Esophagus muscularis mucosa (tissue), 4 donors: ENCODE results near the gene SQSTM1. TPM values are rescaled to one million over a fixed set of nuclear protein-coding genes. Genes with fewer than 3 reads are reported as not detected.

ENCODE experiments used
- DNase-seq: peaks from one replicate; pipeline ENCODE4 v3.0.0-alpha.2; 2017; ENCODE audit errors: extremely low spot score
- H3K27ac ChIP-seq, 4 donors: fragments of 200-600 bp; sonication (generic); replicated peaks in 1 of 4; 1 replicate in 3 of 4; 2 replicates in 1 of 4; pipeline ENCODE4 v1.5.1; 2016 to 2019; ENCODE audit warnings: mild to moderate bottlenecking in 1 of 4
- H3K27me3 ChIP-seq, 4 donors: fragments of 200-600 bp; sonication (generic); one replicate each; pipeline versions ENCODE4 v1.5.1 to v1.6.0; 2016 to 2019
- H3K36me3 ChIP-seq, 4 donors: fragments of 200-600 bp; sonication (generic); one replicate each; pipeline ENCODE4 v1.5.1; 2016 to 2019
- H3K4me1 ChIP-seq, 4 donors: fragments of 200-600 bp; sonication (generic); one replicate each; pipeline ENCODE4 v1.5.1; 2016 to 2019
- H3K4me3 ChIP-seq, 4 donors: fragments of 200-600 bp; sonication (generic); 1 replicate in 2 of 4; 2 replicates in 2 of 4; pipeline ENCODE4 v1.5.1; 2016 to 2019; ENCODE audit warnings: mild to moderate bottlenecking in 4 of 4, moderate library complexity in 1 of 4
- H3K9me3 ChIP-seq, 4 donors: fragments of 200-600 bp; sonication (generic); 1 replicate in 3 of 4; 2 replicates in 1 of 4; pipeline ENCODE4 v1.5.1; 2016 to 2019
- EP300 ChIP-seq: sonication (generic); formaldehyde crosslinking; IDR thresholded peaks from one replicate; pipeline ENCODE4 v1.6.1; 2017; ENCODE audit warnings: antibody characterized with exemption
- POLR2A ChIP-seq: fragments of 450-650 bp; IDR thresholded peaks from one replicate; pipeline ENCODE4 v1.6.1; 2017; ENCODE audit warnings: antibody characterized with exemption, moderate library complexity, mild to moderate bottlenecking, low read depth
- POLR2AphosphoS5 ChIP-seq, 2 donors: sonication (generic); formaldehyde crosslinking; IDR thresholded peaks; one replicate each; pipeline ENCODE4 v1.6.1; 2017; ENCODE audit warnings: antibody characterized with exemption in 2 of 2
- WGBS: methylation state at CpG from one replicate; pipeline ENCODE4 v1.1.5; 2018; 5-methylcytosine and 5-hydroxymethylcytosine counted together
- intact Hi-C: fragments of 100-400 bp; cut with DNase I; formaldehyde crosslinking; loops from one replicate; pipeline ENCODE4 v1.15.1; 2023
- total RNA-seq, 4 donors: library from RNA; depleted of rRNA; stranded (reverse); fragments of >200 nt; gene quantifications; one replicate each; pipeline versions ENCODE4 v1.1.0 to v1.2.1, GENCODE V29; 2016
- TF ChIP-seq, protein P1 (sequence below), 3 experiments: fragments of 200-600 bp in 2 of 3; fragments of 450-650 bp in 1 of 3; sonication (generic) in 2 of 3; IDR thresholded peaks; one replicate each; pipeline ENCODE4 v1.5.1; 2017 to 2019; ENCODE audit warnings: antibody characterized with exemption in 3 of 3, mild to moderate bottlenecking in 2 of 3, moderate library complexity in 1 of 3

SQSTM1 gene
- total RNA-seq, 4 donors from 2014 or later: 333 to 453 (median 392) TPM

DNA sequence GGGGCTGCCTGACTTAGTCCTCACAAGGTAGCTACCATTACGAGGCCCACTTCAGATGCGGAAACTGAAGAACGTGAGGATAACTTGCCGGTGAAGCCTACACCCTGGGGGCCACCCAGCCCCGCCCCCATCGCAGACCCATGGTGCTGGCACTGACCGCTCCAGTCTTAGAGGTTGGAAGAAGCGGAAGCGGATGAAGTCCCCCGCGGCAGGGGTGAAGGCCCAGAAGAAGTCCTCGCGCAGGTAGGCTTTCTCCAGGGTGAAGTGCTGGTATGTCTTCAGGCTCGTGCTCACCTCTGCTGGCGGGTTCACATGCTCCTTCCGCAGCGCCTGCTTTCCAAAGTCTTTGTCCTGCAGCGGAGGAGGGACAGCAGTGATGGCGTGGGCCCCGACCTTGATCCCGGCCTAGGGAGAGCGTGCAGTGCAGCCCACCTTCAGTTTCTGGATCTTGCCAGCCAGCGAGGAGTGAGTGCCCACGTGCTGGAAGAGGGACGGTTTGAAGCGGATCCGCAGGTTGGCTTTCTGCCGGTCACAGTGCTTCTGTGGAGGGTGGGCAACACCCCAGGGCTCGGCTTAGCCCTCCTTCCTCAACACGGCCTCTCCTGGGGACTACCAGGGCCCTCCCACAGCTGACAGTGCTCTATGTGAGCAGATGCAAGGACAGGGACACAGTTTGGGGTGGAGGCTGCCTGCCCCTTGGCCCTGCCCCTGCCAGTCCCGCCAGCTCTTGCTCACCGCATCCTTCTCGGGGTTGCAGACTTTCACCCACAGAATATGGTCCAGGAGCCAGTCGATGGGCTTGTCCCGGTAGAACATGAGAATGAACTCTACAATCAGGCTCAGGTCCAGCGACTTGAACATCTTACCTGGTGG lies 21.7 kb upstream of the SQSTM1 start:
- Histone ChIP-seq H3K27ac (no peak overlapping the region), H3K4me3 (no peak overlapping the region), H3K9me3 (no peaks in the 10 kb centered on the region), H3K27me3 (no peaks in the 10 kb centered on the region), H3K4me1 (peaks cover 54 to 70% (median 60%) of the 10 kb centered on the region in 4 donors), H3K36me3 (peaks cover 38 to 56% (median 46%) of the 10 kb centered on the region in 4 donors)
- intact Hi-C loops: loop anchor here (5.0 kb wide), 2 partner anchors 37 to 142 kb away; no protein-coding TSS in a partner anchor
- TF ChIP-seq POLR2AphosphoS5 (IDR thresholded peaks at IDR 0.05): peak in 1 of 2 donors; percentile 3
- TF ChIP-seq, protein P1, sequence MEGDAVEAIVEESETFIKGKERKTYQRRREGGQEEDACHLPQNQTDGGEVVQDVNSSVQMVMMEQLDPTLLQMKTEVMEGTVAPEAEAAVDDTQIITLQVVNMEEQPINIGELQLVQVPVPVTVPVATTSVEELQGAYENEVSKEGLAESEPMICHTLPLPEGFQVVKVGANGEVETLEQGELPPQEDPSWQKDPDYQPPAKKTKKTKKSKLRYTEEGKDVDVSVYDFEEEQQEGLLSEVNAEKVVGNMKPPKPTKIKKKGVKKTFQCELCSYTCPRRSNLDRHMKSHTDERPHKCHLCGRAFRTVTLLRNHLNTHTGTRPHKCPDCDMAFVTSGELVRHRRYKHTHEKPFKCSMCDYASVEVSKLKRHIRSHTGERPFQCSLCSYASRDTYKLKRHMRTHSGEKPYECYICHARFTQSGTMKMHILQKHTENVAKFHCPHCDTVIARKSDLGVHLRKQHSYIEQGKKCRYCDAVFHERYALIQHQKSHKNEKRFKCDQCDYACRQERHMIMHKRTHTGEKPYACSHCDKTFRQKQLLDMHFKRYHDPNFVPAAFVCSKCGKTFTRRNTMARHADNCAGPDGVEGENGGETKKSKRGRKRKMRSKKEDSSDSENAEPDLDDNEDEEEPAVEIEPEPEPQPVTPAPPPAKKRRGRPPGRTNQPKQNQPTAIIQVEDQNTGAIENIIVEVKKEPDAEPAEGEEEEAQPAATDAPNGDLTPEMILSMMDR (IDR thresholded peaks at IDR 0.05): no peak
- TF ChIP-seq POLR2A: no peak
- 94% methylated on average over 29 of the region's 36 CpGs for WGBS
- no peak for DNase-seq

DNA sequence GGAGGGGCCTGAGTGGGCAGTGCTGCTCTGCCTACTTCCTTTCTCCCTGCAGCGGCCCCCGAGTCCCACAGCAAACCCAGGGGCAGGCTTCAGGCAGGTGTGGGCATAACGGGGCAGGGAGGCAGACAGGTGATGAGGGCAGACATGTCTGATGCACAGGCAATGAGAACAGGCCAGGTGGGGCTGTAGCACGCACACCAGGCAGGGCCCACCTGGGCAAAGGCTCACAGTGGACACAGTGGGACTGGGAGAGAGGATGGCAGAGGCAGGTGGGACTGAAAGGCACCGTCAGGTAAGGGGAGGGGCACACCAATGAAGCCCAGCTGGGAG lies 21.1 kb upstream of the SQSTM1 start:
- TF ChIP-seq POLR2A (no peak), POLR2AphosphoS5 (IDR thresholded peaks at IDR 0.05) (peak in 1 of 2 donors; percentile 3), EP300 (no peak)
- TF ChIP-seq, protein P1 (IDR thresholded peaks at IDR 0.05): no peak
- intact Hi-C loops: loop anchor here (5.0 kb wide), 2 partner anchors 37 to 142 kb away; no protein-coding TSS in a partner anchor
- Histone ChIP-seq H3K4me3 (no peak overlapping the region), H3K9me3 (no peaks in the 10 kb centered on the region), H3K27me3 (no peaks in the 10 kb centered on the region), H3K4me1 (peaks cover 54 to 70% (median 60%) of the 10 kb centered on the region in 4 donors), H3K36me3 (peaks cover 38 to 56% (median 46%) of the 10 kb centered on the region in 4 donors), H3K27ac (no peak overlapping the region)
- no peak for DNase-seq
- 92% methylated on average over 4 of the region's 5 CpGs for WGBS

- DNase-seq: no peak
- no peak overlapping the region for H3K27ac ChIP-seq
- intact Hi-C loops: no loop called here
- WGBS: 94% methylated on average over 20 of the region's 21 CpGs
- no peak overlapping the region for H3K4me3 ChIP-seq
- TF ChIP-seq POLR2A (no peak), POLR2AphosphoS5 (IDR thresholded peaks at IDR 0.05) (no peak), EP300 (no peak)
- TF ChIP-seq, protein P1 (IDR thresholded peaks at IDR 0.05): no peak
- H3K9me3 ChIP-seq: no peaks in the 10 kb centered on the region
- peaks cover 38 to 56% (median 46%) of the 10 kb centered on the region in 4 donors for H3K36me3 ChIP-seq
- H3K4me1 ChIP-seq: peaks cover 54 to 70% (median 60%) of the 10 kb centered on the region in 4 donors
- no peaks in the 10 kb centered on the region for H3K27me3 ChIP-seq
These were observed 20.5 kb upstream of the SQSTM1 start for GRCh38 chr5:179800071-179800695.

- intact Hi-C loops: no loop called here
- 78% methylated on average over 12 of the region's 12 CpGs for WGBS
- DNase-seq: no peak
- H3K4me3 ChIP-seq: no peak overlapping the region
- H3K27ac ChIP-seq: no peak overlapping the region
- no peaks in the 10 kb centered on the region for H3K9me3 ChIP-seq
- H3K4me1 ChIP-seq: peaks cover 52 to 70% (median 59%) of the 10 kb centered on the region in 4 donors
- H3K36me3 ChIP-seq: peaks cover 38 to 56% (median 46%) of the 10 kb centered on the region in 4 donors
- TF ChIP-seq, protein P1 (IDR thresholded peaks at IDR 0.05): no peak
- TF ChIP-seq EP300: no peak
- no peak for TF ChIP-seq POLR2AphosphoS5 (IDR thresholded peaks at IDR 0.05)
- no peak for TF ChIP-seq POLR2A
- no peaks in the 10 kb centered on the region for H3K27me3 ChIP-seq
These were observed 20.0 kb upstream of the SQSTM1 start for GRCh38 chr5:179800696-179801201.
